ENCODE data around the gene ACSL6.

- TF ChIP-seq, protein P1, sequence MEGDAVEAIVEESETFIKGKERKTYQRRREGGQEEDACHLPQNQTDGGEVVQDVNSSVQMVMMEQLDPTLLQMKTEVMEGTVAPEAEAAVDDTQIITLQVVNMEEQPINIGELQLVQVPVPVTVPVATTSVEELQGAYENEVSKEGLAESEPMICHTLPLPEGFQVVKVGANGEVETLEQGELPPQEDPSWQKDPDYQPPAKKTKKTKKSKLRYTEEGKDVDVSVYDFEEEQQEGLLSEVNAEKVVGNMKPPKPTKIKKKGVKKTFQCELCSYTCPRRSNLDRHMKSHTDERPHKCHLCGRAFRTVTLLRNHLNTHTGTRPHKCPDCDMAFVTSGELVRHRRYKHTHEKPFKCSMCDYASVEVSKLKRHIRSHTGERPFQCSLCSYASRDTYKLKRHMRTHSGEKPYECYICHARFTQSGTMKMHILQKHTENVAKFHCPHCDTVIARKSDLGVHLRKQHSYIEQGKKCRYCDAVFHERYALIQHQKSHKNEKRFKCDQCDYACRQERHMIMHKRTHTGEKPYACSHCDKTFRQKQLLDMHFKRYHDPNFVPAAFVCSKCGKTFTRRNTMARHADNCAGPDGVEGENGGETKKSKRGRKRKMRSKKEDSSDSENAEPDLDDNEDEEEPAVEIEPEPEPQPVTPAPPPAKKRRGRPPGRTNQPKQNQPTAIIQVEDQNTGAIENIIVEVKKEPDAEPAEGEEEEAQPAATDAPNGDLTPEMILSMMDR (IDR thresholded peaks at IDR 0.05): no peak
- no peak for TF ChIP-seq POLR2A (IDR thresholded peaks at IDR 0.05)
These were observed 29.9 kb downstream of the ACSL6 start for GRCh38 chr5:131981516-131981915.
